Neutrophil (primary cell): ENCODE results near the gene REX1BD.

Source experiments
- H3K27ac ChIP-seq: fragments of 200-600 bp; sonication (generic); 2 replicates; pipeline ENCODE4 v1.5.1; 2016; ENCODE audit warnings: mild to moderate bottlenecking, moderate library complexity
- H3K27me3 ChIP-seq: fragments of 200-600 bp; sonication (generic); 2 replicates; pipeline ENCODE4 v1.6.0; 2016; ENCODE audit warnings: mild to moderate bottlenecking
- H3K36me3 ChIP-seq: fragments of 200-600 bp; sonication (generic); 2 replicates; pipeline ENCODE4 v1.5.1; 2017
- H3K4me1 ChIP-seq, 2 experiments: fragments of 200-600 bp in 1 of 2; sonication (generic) in 1 of 2; 1 replicate in 1 of 2; 2 replicates in 1 of 2; pipeline versions ENCODE4 v1.5.1 to v1.6.1; 2013 to 2016; ENCODE audit warnings: low read depth in 1 of 2, low read length in 1 of 2, mild to moderate bottlenecking in 1 of 2, moderate library complexity in 1 of 2; ENCODE audit not compliant: control insufficient read depth in 1 of 2, insufficient read depth in 1 of 2
- H3K4me3 ChIP-seq, 2 experiments: fragments of 200-600 bp in 1 of 2; sonication (generic) in 1 of 2; 1 replicate in 1 of 2; 2 replicates in 1 of 2; pipeline ENCODE4 v1.5.1; 2013 to 2016; ENCODE audit warnings: low read depth in 1 of 2, low read length in 1 of 2, mild to moderate bottlenecking in 1 of 2, moderate library complexity in 1 of 2
- H3K9me3 ChIP-seq: fragments of 200-600 bp; sonication (generic); 2 replicates; pipeline ENCODE4 v1.5.1; 2016
- TF ChIP-seq, protein P1 (sequence below): fragments of 200-600 bp; sonication (generic); IDR thresholded peaks from 2 replicates; pipeline ENCODE4 v1.5.1; 2016; ENCODE audit warnings: antibody characterized with exemption

Gene REX1BD

DNA sequence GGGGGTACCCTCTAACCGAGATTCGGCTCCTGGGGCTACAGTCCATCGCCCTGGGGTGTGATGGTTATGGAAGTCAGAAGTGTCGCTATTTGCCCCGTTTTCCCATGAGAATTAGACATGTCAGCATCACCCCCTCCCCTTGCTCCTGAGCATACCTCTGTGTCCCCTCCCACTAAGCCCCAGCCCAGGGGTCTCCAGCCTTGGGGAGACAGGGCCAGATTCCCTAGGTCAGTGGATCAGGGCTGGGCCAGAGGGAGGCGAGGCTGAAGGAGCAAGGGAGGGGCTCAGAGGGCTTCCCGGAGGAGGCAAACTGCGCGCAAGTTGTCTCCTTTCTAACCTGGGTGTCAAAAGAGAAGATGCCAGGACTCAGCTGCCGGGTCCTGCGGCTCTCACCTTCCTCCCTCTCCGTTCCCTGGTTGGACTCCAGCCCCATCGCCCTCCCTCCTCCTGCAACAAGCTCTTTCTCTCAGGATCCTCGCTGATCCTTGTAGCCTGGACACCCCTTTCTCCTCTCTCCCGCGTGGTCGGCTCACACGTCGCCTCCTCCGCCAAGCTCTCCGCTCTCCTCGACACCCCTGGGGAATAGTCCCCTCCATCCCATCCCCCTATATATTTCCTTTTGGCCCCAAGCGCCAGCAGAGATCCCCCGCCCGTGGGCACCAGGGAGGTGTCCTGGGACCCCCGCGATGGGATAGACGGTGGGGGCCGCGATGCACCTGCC lies 23.6 kb downstream of the REX1BD start:
- peaks cover 100% of the 10 kb centered on the region for H3K27me3 ChIP-seq

DNA sequence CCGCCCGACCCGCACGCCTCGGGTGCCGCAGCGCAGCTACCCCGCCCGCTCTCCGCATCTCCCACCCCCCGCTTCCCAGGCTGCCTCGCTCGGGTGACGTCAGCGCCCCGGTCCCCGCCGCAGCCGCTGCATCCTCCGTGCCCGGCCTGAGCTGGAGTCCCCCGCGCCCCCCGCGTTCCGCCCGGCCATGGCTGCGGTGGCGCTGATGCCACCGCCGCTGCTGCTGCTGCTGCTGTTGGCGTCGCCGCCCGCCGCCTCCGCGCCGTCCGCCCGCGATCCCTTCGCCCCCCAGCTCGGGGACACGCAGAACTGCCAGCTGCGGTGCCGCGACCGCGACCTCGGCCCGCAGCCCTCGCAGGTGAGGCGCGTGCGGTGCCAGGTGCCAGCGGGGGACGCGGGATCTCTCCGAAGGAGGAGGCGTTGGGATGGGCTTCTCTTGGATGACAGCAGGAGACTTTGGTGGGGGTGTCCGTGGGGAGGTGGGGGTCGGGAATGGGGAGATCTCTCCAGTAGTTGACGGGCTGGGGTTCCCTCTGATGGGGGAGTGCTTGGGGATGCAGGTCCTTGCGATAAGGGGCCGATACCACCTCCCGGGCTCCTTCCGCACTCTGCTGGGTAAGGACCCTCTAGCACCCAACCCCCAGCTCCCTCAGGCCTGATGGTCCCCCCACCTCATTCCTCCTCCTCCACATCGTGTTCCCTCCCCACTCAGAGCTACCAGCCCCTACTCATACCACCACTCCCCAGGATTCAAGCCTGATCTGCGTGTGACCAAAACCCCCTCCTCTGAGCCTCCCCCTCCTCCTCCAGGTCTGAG lies 24.4 kb downstream of the REX1BD start, which contains the start of gene TMEM59L:
TSS of gene TMEM59L (plus strand) at position 99 of the 817 bp plus-strand sequence. CDS start at position 188, 89 bp downstream.
- Histone ChIP-seq H3K4me1 (peaks cover 0 to 6% of the 10 kb centered on the region in 2 experiments), H3K9me3 (no peaks in the 10 kb centered on the region), H3K27ac (no peak within 1 kb of the TSS), H3K4me3 (no peak within 1 kb of the TSS), H3K27me3 (peaks cover 100% of the 10 kb centered on the region), H3K36me3 (no peaks in the 10 kb centered on the region)
- TF ChIP-seq, protein P1, sequence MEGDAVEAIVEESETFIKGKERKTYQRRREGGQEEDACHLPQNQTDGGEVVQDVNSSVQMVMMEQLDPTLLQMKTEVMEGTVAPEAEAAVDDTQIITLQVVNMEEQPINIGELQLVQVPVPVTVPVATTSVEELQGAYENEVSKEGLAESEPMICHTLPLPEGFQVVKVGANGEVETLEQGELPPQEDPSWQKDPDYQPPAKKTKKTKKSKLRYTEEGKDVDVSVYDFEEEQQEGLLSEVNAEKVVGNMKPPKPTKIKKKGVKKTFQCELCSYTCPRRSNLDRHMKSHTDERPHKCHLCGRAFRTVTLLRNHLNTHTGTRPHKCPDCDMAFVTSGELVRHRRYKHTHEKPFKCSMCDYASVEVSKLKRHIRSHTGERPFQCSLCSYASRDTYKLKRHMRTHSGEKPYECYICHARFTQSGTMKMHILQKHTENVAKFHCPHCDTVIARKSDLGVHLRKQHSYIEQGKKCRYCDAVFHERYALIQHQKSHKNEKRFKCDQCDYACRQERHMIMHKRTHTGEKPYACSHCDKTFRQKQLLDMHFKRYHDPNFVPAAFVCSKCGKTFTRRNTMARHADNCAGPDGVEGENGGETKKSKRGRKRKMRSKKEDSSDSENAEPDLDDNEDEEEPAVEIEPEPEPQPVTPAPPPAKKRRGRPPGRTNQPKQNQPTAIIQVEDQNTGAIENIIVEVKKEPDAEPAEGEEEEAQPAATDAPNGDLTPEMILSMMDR = no peak

More for the DNA sequence above, 23.6 kb downstream of the REX1BD start:
- TF ChIP-seq, protein P1 = no peak
- Histone ChIP-seq H3K36me3 (no peaks in the 10 kb centered on the region), H3K9me3 (no peaks in the 10 kb centered on the region), H3K4me3 (no peak overlapping the region), H3K4me1 (peaks cover 0 to 6% of the 10 kb centered on the region in 2 experiments), H3K27ac (no peak overlapping the region)

DNA sequence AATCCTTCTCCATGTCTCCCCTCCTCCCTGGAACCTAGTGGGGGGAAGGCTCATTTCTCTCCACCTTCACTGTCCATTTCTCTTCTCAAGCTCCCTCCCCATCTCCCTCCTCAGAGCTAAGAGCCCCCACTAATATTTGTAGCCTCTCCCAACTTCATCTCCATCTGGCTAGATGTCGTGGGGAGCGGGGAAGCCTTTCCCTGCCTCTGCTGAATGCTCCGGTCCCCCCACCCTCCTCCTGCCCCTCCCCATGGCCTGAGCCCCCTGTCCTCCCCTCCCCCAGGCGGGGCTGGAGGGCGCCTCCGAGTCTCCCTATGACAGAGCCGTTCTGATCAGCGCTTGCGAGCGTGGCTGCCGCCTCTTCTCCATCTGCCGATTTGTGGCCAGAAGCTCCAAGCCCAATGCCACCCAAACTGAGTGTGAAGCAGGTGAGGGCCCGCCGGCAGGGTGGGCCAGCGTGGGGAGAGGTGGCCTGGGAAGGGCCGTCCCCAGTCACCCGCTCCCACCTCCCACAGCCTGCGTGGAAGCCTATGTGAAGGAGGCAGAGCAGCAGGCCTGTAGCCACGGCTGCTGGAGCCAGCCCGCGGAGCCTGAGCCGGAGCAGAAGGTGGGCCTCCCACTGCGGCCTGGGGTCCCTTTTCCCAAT lies 25.1 kb downstream of the REX1BD start:
- TF ChIP-seq, protein P1 = no peak
- Histone ChIP-seq H3K27me3 (peaks cover 96% of the 10 kb centered on the region), H3K9me3 (no peaks in the 10 kb centered on the region), H3K36me3 (no peaks in the 10 kb centered on the region), H3K27ac (no peak overlapping the region), H3K4me1 (peaks cover 0 to 6% of the 10 kb centered on the region in 2 experiments), H3K4me3 (no peak overlapping the region)

DNA sequence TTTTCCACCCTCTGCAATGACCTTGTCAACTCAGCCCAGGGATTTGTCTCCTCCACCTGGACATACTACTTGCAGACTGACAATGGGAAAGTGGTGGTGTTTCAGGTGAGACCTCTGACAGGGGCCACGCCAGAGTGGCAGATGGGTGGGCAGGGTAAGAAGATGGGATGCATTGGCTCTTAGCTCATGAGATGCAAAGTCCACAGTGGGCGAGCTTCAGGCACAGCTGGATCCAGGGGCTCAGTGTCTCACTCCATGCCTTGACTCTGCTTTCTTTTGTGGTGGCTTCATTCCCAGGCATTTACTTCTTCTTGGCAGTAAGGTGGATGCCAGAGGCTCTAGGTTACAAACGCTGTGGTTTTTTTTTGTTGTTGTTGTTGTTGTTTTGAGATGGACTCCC lies 27.4 kb downstream of the REX1BD start:
- H3K4me3 ChIP-seq = no peak overlapping the region
- no peaks in the 10 kb centered on the region for H3K9me3 ChIP-seq
- peaks cover 93% of the 10 kb centered on the region for H3K27me3 ChIP-seq
- TF ChIP-seq, protein P1 = no peak
- H3K27ac ChIP-seq = no peak overlapping the region
- peaks cover 0 to 6% of the 10 kb centered on the region in 2 experiments for H3K4me1 ChIP-seq
- H3K36me3 ChIP-seq = no peaks in the 10 kb centered on the region

DNA sequence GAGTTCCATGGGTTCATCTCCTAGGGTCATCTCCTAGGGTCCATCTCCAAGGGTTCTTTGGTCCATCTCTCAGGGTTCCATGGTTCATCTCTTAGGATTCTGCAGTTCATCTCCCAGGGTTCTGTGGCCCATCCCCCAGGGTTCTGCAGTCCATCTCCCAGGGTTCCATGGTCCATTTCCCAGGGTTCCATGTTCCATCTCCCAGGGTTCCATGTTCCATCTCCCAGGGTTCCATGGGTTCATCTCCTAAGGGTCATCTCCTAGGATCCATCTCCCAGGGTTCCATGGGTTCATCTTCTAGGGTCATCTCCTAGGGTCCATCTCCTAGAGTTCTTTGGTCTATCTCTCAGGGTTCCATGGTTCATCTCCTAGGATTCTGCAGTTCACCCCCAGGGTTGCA lies 29.0 kb downstream of the REX1BD start:
- TF ChIP-seq, protein P1 = no peak
- H3K4me3 ChIP-seq = no peak overlapping the region

More for the DNA sequence above, 29.0 kb downstream of the REX1BD start:
- Histone ChIP-seq H3K4me1 (peaks cover 0 to 5% of the 10 kb centered on the region in 2 experiments), H3K36me3 (no peaks in the 10 kb centered on the region), H3K9me3 (no peaks in the 10 kb centered on the region), H3K27ac (no peak overlapping the region), H3K27me3 (peaks cover 90% of the 10 kb centered on the region)
